Gastroesophageal sphincter (tissue), 3 donors: ENCODE measurements around the gene BDH1.

Experiments
- CTCF ChIP-seq, 4 experiments: fragments of 200-600 bp in 2 of 4; fragments of 450-650 bp in 2 of 4; sonication (generic) in 1 of 4; IDR thresholded peaks; one replicate each; pipeline ENCODE4 v1.5.1; 2017 to 2019; ENCODE audit warnings: antibody characterized with exemption in 4 of 4, mild to moderate bottlenecking in 2 of 4, moderate library complexity in 2 of 4
- POLR2A ChIP-seq, 2 donors: fragments of 450-650 bp; IDR thresholded peaks; one replicate each; pipeline ENCODE4 v1.6.1; 2017; ENCODE audit warnings: antibody characterized with exemption in 2 of 2, mild to moderate bottlenecking in 2 of 2, moderate library complexity in 1 of 2

- TF ChIP-seq POLR2A (IDR thresholded peaks at IDR 0.05) (no peak), CTCF (IDR thresholded peaks at IDR 0.05) (no peak)
These were observed 91.0 kb downstream of the BDH1 start for GRCh38 chr3:197464794-197465193.
